WTC11 (cell line): ENCODE measurements around the gene NFKBIE. TPM values are rescaled to one million over a fixed set of nuclear protein-coding genes. Genes with fewer than 3 reads are reported as not detected.

ENCODE experiments used
- ATAC-seq: fragments of 200-7000 bp; cut with Tn5 transposase; 2 replicates; pipeline ENCODE4 v1.10.0; 2021; ENCODE audit warnings: mild to moderate bottlenecking, moderate library complexity
- CTCF ChIA-PET: fragments of 300-600 bp; sonication (Branson Sonifier 250); formaldehyde crosslinking; loops from one replicate; lab custom pipeline; 2021; ENCODE audit warnings: antibody characterized with exemption; lab: Charles Lee
- POLR2A ChIA-PET: fragments of 350-600 bp; sonication (Branson Sonifier 250); formaldehyde crosslinking; loops from one replicate; lab custom pipeline; 2021; ENCODE audit warnings: antibody characterized with exemption; lab: Charles Lee
- DNase-seq: peaks from one replicate; pipeline ENCODE4 v3.0.0; 2021; ENCODE audit warnings: low spot score
- H3K27ac Mint-ChIP-seq: 2 replicates; pipeline ENCODE4 v1.8.0; 2021; ENCODE audit warnings: mixed read lengths
- H3K27me3 Mint-ChIP-seq: 2 replicates; pipeline ENCODE4 v1.8.0; 2021; ENCODE audit warnings: low read depth, mild to moderate bottlenecking, moderate library complexity, mixed read lengths
- H3K36me3 Mint-ChIP-seq: 2 replicates; pipeline ENCODE4 v1.8.0; 2021; ENCODE audit warnings: mixed read lengths
- H3K4me1 Mint-ChIP-seq: 2 replicates; pipeline ENCODE4 v1.8.0; 2022; ENCODE audit warnings: mixed read lengths
- H3K4me3 Mint-ChIP-seq: 2 replicates; pipeline ENCODE4 v1.8.0; 2021; ENCODE audit warnings: mild to moderate bottlenecking, moderate library complexity, mixed read lengths
- H3K9me3 Mint-ChIP-seq: 2 replicates; pipeline ENCODE4 v1.8.0; 2021; ENCODE audit warnings: mixed read lengths
- CREM ChIP-seq: sonication (generic); formaldehyde crosslinking; IDR thresholded peaks from 2 replicates; pipeline ENCODE4 v1.8.1; 2022; ENCODE audit warnings: mild to moderate bottlenecking, missing genetic modification reagents, moderate library complexity
- E2F4 ChIP-seq: sonication (generic); formaldehyde crosslinking; IDR thresholded peaks from 2 replicates; pipeline ENCODE4 v1.8.1; 2022; ENCODE audit warnings: low read depth, mild to moderate bottlenecking, moderate library complexity, missing genetic modification reagents, borderline replicate concordance
- EMX1 ChIP-seq: fragments of 250-450 bp; sonication (Bioruptor Pico); IDR thresholded peaks from 2 replicates; pipeline ENCODE4 v1.8.0; 2021; ENCODE audit warnings: mild to moderate bottlenecking
- GABPB1 ChIP-seq: sonication (generic); formaldehyde crosslinking; IDR thresholded peaks from 2 replicates; pipeline ENCODE4 v1.8.1; 2023; ENCODE audit warnings: mild to moderate bottlenecking, missing genetic modification reagents
- HMGA2 ChIP-seq: fragments of 250-450 bp; sonication (Bioruptor Pico); IDR thresholded peaks from 2 replicates; pipeline ENCODE4 v1.4.0; 2021; ENCODE audit warnings: mild to moderate bottlenecking, moderate library complexity
- IRF2 ChIP-seq: sonication (generic); formaldehyde crosslinking; IDR thresholded peaks from 2 replicates; pipeline ENCODE4 v1.8.0; 2022; ENCODE audit warnings: low read depth, missing genetic modification reagents, borderline replicate concordance
- MYBL2 ChIP-seq: sonication (generic); formaldehyde crosslinking; IDR thresholded peaks from 2 replicates; pipeline ENCODE4 v1.8.1; 2023; ENCODE audit warnings: mild to moderate bottlenecking, moderate library complexity, missing genetic modification reagents
- NFATC4 ChIP-seq: fragments of 250-450 bp; sonication (Bioruptor Pico); IDR thresholded peaks from 2 replicates; pipeline ENCODE4 v1.9.0; 2021; ENCODE audit warnings: mild to moderate bottlenecking
- NR2C2 ChIP-seq: sonication (generic); formaldehyde crosslinking; IDR thresholded peaks from 2 replicates; pipeline ENCODE4 v1.8.0; 2022; ENCODE audit warnings: mild to moderate bottlenecking, missing genetic modification reagents
- OVOL2 ChIP-seq: fragments of 250-450 bp; sonication (Bioruptor Pico); IDR thresholded peaks from 2 replicates; pipeline ENCODE4 v1.9.0; 2021; ENCODE audit warnings: mild to moderate bottlenecking, borderline replicate concordance
- PRRX2 ChIP-seq: fragments of 250-450 bp; sonication (Bioruptor Pico); IDR thresholded peaks from 2 replicates; pipeline ENCODE4 v1.8.0; 2021; ENCODE audit warnings: mild to moderate bottlenecking
- RORB ChIP-seq: fragments of 250-450 bp; sonication (Bioruptor Pico); IDR thresholded peaks from 2 replicates; pipeline ENCODE4 v1.9.0; 2021; ENCODE audit warnings: mild to moderate bottlenecking
- SMAD3 ChIP-seq: sonication (generic); formaldehyde crosslinking; IDR thresholded peaks from 2 replicates; pipeline ENCODE4 v1.8.0; 2022; ENCODE audit warnings: missing genetic modification reagents, mild to moderate bottlenecking, borderline replicate concordance
- ZNF219 ChIP-seq: sonication (generic); formaldehyde crosslinking; IDR thresholded peaks from 2 replicates; pipeline ENCODE4 v1.8.0; 2023; ENCODE audit warnings: missing genetic modification reagents, mild to moderate bottlenecking, borderline replicate concordance
- ZNF232 ChIP-seq: sonication (generic); formaldehyde crosslinking; IDR thresholded peaks from 2 replicates; pipeline ENCODE4 v1.8.0; 2022; ENCODE audit warnings: mild to moderate bottlenecking, missing genetic modification reagents
- ZNF396 ChIP-seq: fragments of 250-450 bp; sonication (Bioruptor Pico); IDR thresholded peaks from 2 replicates; pipeline ENCODE4 v1.8.0; 2021; ENCODE audit warnings: mild to moderate bottlenecking, moderate library complexity, borderline replicate concordance
- ZNF423 ChIP-seq: fragments of 250-450 bp; sonication (Bioruptor Pico); IDR thresholded peaks from 2 replicates; pipeline ENCODE4 v2.1.2; 2022; ENCODE audit warnings: mild to moderate bottlenecking, moderate library complexity
- total RNA-seq: library from RNA; stranded (reverse); gene quantifications from 3 replicates; pipeline ENCODE4 v1.2.3, GENCODE V29; 2021
- TF ChIP-seq, protein P1 (sequence below): fragments of 250-450 bp; sonication (Bioruptor Pico); IDR thresholded peaks from 2 replicates; pipeline ENCODE4 v1.9.0; 2021; ENCODE audit warnings: moderate library complexity, mild to moderate bottlenecking, inconsistent platforms, borderline replicate concordance
- TF ChIP-seq, protein P2 (sequence below): sonication (generic); formaldehyde crosslinking; IDR thresholded peaks from 2 replicates; pipeline ENCODE4 v1.8.1; 2022; ENCODE audit warnings: mild to moderate bottlenecking, missing genetic modification reagents, moderate library complexity, borderline replicate concordance
- TF ChIP-seq, protein P3 (sequence below): fragments of 250-450 bp; sonication (Bioruptor Pico); IDR thresholded peaks from 2 replicates; pipeline ENCODE4 v2.1.2; 2022; ENCODE audit warnings: mild to moderate bottlenecking, moderate library complexity
- TF ChIP-seq, protein P4 (sequence below): sonication (generic); formaldehyde crosslinking; conservative IDR thresholded peaks from 2 replicates; pipeline ENCODE4 v1.8.1; 2022; ENCODE audit warnings: mild to moderate bottlenecking, missing genetic modification reagents
- TF ChIP-seq, protein P5 (sequence below): sonication (generic); formaldehyde crosslinking; IDR thresholded peaks from 2 replicates; pipeline ENCODE4 v1.8.1; 2023; ENCODE audit warnings: mild to moderate bottlenecking, moderate library complexity, missing genetic modification reagents

The NFKBIE gene
- total RNA-seq, 1 experiment from 2014 or later = 10.3 TPM

DNA sequence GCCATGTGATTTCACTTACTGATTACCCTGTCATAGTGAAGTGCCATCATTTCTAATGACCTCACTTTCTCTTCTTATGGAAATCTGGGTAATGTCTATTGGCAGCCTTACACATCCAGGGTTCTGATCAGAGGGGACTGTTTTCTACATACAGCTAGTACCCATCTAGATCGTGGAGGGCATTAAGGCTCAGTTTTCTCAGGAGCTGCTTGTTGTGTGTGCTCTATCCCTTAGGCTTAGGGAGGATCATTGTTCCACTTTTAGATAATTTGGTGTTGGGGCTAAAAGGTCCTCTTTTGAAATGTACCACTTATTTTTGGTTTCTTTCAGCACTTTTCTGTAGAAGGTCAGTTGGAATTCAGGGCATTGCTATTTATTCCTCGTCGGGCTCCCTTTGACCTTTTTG is 14.6 kb downstream of the NFKBIE start:
- Mint-ChIP-seq H3K9me3 (no peaks in the 10 kb centered on the region), H3K27ac (no peak overlapping the region), H3K27me3 (no peaks in the 10 kb centered on the region), H3K4me1 (peaks cover 41% of the 10 kb centered on the region), H3K36me3 (peaks cover 84% of the 10 kb centered on the region), H3K4me3 (no peak overlapping the region)
- ChIA-PET CTCF (no interaction called here), POLR2A (no interaction called here)
- TF ChIP-seq NR2C2 = no peak
- TF ChIP-seq RORB (CRISPR knock-in tag) = 0 out of 2 replicates have a peak, but pooled peaks have one; percentile 5
- ATAC-seq (no peak), DNase-seq (no peak)

DNA sequence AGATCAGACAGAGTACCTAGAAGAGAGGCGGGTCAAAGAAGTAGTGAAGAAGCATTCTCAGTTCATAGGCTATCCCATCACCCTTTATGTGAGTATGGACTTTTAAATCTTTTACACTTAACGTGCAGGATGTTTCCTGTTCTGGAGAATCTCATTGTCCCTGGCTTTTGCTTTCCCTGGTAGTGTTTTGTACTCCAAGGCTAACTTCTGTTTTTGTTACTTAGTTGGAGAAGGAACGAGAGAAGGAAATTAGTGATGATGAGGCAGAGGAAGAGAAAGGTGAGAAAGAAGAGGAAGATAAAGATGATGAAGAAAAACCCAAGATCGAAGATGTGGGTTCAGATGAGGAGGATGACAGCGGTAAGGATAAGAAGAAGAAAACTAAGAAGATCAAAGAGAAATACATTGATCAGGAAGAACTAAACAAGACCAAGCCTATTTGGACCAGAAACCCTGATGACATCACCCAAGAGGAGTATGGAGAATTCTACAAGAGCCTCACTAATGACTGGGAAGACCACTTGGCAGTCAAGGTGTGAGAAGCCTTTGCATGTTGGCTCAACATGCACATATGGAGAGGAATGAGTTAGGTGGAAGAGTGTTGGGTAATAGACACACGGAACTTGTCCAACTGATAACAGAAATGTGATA is 15.2 kb downstream of the NFKBIE start:
- H3K27me3 Mint-ChIP-seq = no peaks in the 10 kb centered on the region
- no peak for DNase-seq
- H3K36me3 Mint-ChIP-seq = peaks cover 79% of the 10 kb centered on the region
- no peaks in the 10 kb centered on the region for H3K9me3 Mint-ChIP-seq
- H3K4me3 Mint-ChIP-seq = peak overlapping the region; percentile 99
- 0 out of 2 replicates have a peak, but pooled peaks have one; percentile 67 for TF ChIP-seq EMX1 (CRISPR knock-in tag)
- TF ChIP-seq, protein P1, sequence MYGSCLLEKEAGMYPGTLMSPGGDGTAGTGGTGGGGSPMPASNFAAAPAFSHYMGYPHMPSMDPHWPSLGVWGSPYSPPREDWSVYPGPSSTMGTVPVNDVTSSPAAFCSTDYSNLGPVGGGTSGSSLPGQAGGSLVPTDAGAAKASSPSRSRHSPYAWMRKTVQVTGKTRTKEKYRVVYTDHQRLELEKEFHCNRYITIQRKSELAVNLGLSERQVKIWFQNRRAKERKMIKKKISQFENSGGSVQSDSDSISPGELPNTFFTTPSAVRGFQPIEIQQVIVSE (CRISPR knock-in tag) = no peak
- POLR2A ChIA-PET = no interaction called here
- CTCF ChIA-PET = no interaction called here
- no peak for ATAC-seq
- H3K27ac Mint-ChIP-seq = peak overlapping the region; percentile 41
- peaks cover 41% of the 10 kb centered on the region for H3K4me1 Mint-ChIP-seq

- H3K4me3 Mint-ChIP-seq = peak overlapping the region; percentile 99
- DNase-seq (no peak), ATAC-seq (no peak)
- H3K9me3 Mint-ChIP-seq = no peaks in the 10 kb centered on the region
- peaks cover 45% of the 10 kb centered on the region for H3K4me1 Mint-ChIP-seq
- CTCF ChIA-PET = interaction anchor here (1.4 to 1.5 kb wide), 2 partner anchors 12 to 14 kb away, joined by 3 read pairs; no protein-coding TSS in a partner anchor
- POLR2A ChIA-PET = interaction anchor here (4.8 kb wide), 1 partner anchor 7 kb away, joined by 83 read pairs; the partner anchor contains the start of gene SLC35B2
- no peaks in the 10 kb centered on the region for H3K27me3 Mint-ChIP-seq
- peak overlapping the region; percentile 95 for H3K27ac Mint-ChIP-seq
- H3K36me3 Mint-ChIP-seq = peaks cover 71% of the 10 kb centered on the region
- TF ChIP-seq HMGA2 (no peak), SMAD3 (CRISPR knock-in tag) (no peak), PRRX2 (no peak), ZNF232 (no peak), IRF2 (no peak), E2F4 (CRISPR knock-in tag) (no peak), NFATC4 (peak; percentile 81; the same call in 1 of the 2 replicates), RORB (CRISPR knock-in tag) (no peak), GABPB1 (CRISPR knock-in tag) (no peak), CREM (CRISPR knock-in tag) (no peak), MYBL2 (CRISPR knock-in tag) (no peak), ZNF396 (CRISPR knock-in tag) (no peak), ZNF423 (CRISPR knock-in tag) (no peak), ZNF219 (CRISPR knock-in tag) (no peak), OVOL2 (CRISPR knock-in tag) (no peak)
- TF ChIP-seq, protein P2, sequence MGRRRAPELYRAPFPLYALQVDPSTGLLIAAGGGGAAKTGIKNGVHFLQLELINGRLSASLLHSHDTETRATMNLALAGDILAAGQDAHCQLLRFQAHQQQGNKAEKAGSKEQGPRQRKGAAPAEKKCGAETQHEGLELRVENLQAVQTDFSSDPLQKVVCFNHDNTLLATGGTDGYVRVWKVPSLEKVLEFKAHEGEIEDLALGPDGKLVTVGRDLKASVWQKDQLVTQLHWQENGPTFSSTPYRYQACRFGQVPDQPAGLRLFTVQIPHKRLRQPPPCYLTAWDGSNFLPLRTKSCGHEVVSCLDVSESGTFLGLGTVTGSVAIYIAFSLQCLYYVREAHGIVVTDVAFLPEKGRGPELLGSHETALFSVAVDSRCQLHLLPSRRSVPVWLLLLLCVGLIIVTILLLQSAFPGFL = no peak
- TF ChIP-seq, protein P3, sequence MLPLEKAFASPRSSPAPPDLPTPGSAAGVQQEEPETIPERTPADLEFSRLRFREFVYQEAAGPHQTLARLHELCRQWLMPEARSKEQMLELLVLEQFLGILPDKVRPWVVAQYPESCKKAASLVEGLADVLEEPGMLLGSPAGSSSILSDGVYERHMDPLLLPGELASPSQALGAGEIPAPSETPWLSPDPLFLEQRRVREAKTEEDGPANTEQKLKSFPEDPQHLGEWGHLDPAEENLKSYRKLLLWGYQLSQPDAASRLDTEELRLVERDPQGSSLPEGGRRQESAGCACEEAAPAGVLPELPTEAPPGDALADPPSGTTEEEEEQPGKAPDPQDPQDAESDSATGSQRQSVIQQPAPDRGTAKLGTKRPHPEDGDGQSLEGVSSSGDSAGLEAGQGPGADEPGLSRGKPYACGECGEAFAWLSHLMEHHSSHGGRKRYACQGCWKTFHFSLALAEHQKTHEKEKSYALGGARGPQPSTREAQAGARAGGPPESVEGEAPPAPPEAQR = no peak
- TF ChIP-seq, protein P4, sequence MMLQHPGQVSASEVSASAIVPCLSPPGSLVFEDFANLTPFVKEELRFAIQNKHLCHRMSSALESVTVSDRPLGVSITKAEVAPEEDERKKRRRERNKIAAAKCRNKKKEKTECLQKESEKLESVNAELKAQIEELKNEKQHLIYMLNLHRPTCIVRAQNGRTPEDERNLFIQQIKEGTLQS = no peak
- TF ChIP-seq, protein P5, sequence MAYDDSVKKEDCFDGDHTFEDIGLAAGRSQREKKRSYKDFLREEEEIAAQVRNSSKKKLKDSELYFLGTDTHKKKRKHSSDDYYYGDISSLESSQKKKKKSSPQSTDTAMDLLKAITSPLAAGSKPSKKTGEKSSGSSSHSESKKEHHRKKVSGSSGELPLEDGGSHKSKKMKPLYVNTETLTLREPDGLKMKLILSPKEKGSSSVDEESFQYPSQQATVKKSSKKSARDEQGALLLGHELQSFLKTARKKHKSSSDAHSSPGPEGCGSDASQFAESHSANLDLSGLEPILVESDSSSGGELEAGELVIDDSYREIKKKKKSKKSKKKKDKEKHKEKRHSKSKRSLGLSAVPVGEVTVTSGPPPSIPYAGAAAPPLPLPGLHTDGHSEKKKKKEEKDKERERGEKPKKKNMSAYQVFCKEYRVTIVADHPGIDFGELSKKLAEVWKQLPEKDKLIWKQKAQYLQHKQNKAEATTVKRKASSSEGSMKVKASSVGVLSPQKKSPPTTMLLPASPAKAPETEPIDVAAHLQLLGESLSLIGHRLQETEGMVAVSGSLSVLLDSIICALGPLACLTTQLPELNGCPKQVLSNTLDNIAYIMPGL (CRISPR knock-in tag) = no peak
These were observed 16.1 kb downstream of the NFKBIE start for GRCh38 chr6:44249082-44249748.
